Panc1 (cell line): ENCODE data around the gene SLC37A1. TPM values are rescaled to one million over a fixed set of nuclear protein-coding genes. Genes with fewer than 3 reads are reported as not detected.

Experiments used
- ATAC-seq: fragments of 200-7000 bp; cut with Tn5 transposase; 2 replicates; pipeline ENCODE4 v1.9.1; 2020; ENCODE audit warnings: mild to moderate bottlenecking, moderate library complexity
- BruUV-seq: library from RNA; stranded (reverse); fragments of 400-500 nt; replicated peaks from 2 replicates; lab custom pipeline; 2021; lab: Mats Ljungman, UMichigan
- CTCF ChIA-PET: fragments of 300-600 bp; sonication (Branson Sonifier 250); formaldehyde crosslinking; loops from one replicate; lab custom pipeline; 2022; ENCODE audit warnings: antibody characterized with exemption; lab: Charles Lee
- POLR2A ChIA-PET: fragments of 300-600 bp; sonication (Branson Sonifier 250); formaldehyde crosslinking; loops from one replicate; lab custom pipeline; 2022; ENCODE audit warnings: antibody characterized with exemption; lab: Charles Lee
- DNase-seq: peaks from one replicate; pipeline ENCODE4 v3.0.0-alpha.2; 2010; ENCODE audit warnings: low read depth, low spot score
- H3K27ac ChIP-seq: 2 replicates; pipeline ENCODE4 v1.5.1; 2011; ENCODE audit warnings: mild to moderate bottlenecking, low read length, inconsistent platforms
- H3K27me3 ChIP-seq: fragments of 200-500 bp; sonication (Bioruptor generic); 2 replicates; pipeline ENCODE4 v1.6.0; 2014; ENCODE audit warnings: low read length, inconsistent platforms; ENCODE audit not compliant: control insufficient read depth, insufficient read depth
- H3K36me3 ChIP-seq: fragments of 200-500 bp; sonication (Bioruptor generic); 2 replicates; pipeline ENCODE4 v1.5.1; 2014; ENCODE audit warnings: inconsistent platforms, mild to moderate bottlenecking, low read length, moderate library complexity; ENCODE audit not compliant: control insufficient read depth, insufficient read depth
- H3K4me1 ChIP-seq: 2 replicates; pipeline ENCODE4 v1.5.1; 2011; ENCODE audit warnings: inconsistent platforms, mild to moderate bottlenecking, low read length, moderate library complexity; ENCODE audit not compliant: control insufficient read depth, insufficient read depth
- H3K4me3 ChIP-seq, 2 experiments: 2 replicates each; pipeline ENCODE4 v1.5.1; 2011 to 2012; ENCODE audit warnings: low read depth in 2 of 2, low read length in 2 of 2, mild to moderate bottlenecking in 2 of 2, inconsistent platforms in 1 of 2, moderate library complexity in 1 of 2
- H3K9me3 ChIP-seq: fragments of 200-500 bp; sonication (Bioruptor generic); 2 replicates; pipeline ENCODE4 v1.5.1; 2014; ENCODE audit warnings: low read depth, mild to moderate bottlenecking, inconsistent platforms, low read length, moderate library complexity; ENCODE audit not compliant: control insufficient read depth, insufficient read depth
- POLR2AphosphoS5 ChIP-seq: IDR thresholded peaks from 2 replicates; pipeline ENCODE4 v1.6.1; 2012; ENCODE audit warnings: mild to moderate bottlenecking, low read depth, low read length, moderate library complexity
- SIN3A ChIP-seq: IDR thresholded peaks from 2 replicates; pipeline ENCODE4 v1.6.1; 2012; ENCODE audit warnings: low read depth, mild to moderate bottlenecking, low read length, moderate library complexity, borderline replicate concordance; ENCODE audit not compliant: insufficient read depth
- TCF7L2 ChIP-seq: IDR thresholded peaks from 2 replicates; pipeline ENCODE4 v1.6.1; 2011; ENCODE audit warnings: mild to moderate bottlenecking, low read depth, low read length, inconsistent platforms
- in situ Hi-C: cut with HindIII; loops from 2 replicates; pipeline ENCODE4 v1.10.0; 2016; ENCODE audit warnings: low sequenced_read_pairs, low pct_unique_long_range_greater_than_20kb
- intact Hi-C: fragments of 100-400 bp; cut with micrococcal nuclease; formaldehyde crosslinking; loops from one replicate; pipeline ENCODE4 v1.10.0; 2022; ENCODE audit not compliant: unreplicated experiment
- total RNA-seq: library from RNA; stranded (reverse); gene quantifications from one replicate; pipeline ENCODE4 v1.2.1, GENCODE V29; 2021; ENCODE audit not compliant: unreplicated experiment
- TF ChIP-seq, protein P1 (sequence below): fragments of 450-650 bp; IDR thresholded peaks from 2 replicates; pipeline ENCODE4 v1.5.1; 2017; ENCODE audit warnings: mild to moderate bottlenecking
- TF ChIP-seq, protein P2 (sequence below), 2 experiments: IDR thresholded peaks; 2 replicates each; pipeline ENCODE4 v1.6.1; 2011 to 2012; ENCODE audit warnings: low read depth in 2 of 2, control low read depth in 1 of 2, low read length in 1 of 2, mild to moderate bottlenecking in 1 of 2, moderate library complexity in 1 of 2; ENCODE audit not compliant: insufficient read depth in 1 of 2

Gene SLC37A1
- total RNA-seq, 1 experiment from 2014 or later: 7.7 TPM

DNA sequence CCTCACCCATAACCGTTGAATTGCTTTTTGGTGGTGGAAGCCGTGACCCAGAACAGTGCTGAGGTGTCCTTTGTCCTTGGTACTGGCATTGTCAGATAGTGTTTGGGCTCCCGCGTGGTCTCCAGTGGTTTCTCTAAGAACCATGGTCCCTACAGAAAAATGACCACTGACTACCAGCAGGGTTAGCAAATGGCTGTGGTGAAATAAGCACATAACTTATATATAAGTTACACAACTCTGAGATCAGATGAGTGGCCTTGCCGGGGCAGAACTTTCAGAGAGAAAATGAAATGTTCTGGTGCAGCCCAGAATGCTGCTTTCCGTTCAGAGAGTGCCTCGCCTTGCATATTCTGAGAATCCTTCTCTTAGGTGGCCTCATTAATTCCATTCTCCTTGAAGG lies 5.0 kb downstream of the SLC37A1 start:
- intact Hi-C loops: no loop called here
- POLR2A ChIA-PET: no interaction called here
- CTCF ChIA-PET: no interaction called here

GRCh38 chr21:42520628-42521253 lies 7.1 kb downstream of the SLC37A1 start:
- no TSS peak for BruUV-seq
- no peak for DNase-seq
- TF ChIP-seq, protein P1, sequence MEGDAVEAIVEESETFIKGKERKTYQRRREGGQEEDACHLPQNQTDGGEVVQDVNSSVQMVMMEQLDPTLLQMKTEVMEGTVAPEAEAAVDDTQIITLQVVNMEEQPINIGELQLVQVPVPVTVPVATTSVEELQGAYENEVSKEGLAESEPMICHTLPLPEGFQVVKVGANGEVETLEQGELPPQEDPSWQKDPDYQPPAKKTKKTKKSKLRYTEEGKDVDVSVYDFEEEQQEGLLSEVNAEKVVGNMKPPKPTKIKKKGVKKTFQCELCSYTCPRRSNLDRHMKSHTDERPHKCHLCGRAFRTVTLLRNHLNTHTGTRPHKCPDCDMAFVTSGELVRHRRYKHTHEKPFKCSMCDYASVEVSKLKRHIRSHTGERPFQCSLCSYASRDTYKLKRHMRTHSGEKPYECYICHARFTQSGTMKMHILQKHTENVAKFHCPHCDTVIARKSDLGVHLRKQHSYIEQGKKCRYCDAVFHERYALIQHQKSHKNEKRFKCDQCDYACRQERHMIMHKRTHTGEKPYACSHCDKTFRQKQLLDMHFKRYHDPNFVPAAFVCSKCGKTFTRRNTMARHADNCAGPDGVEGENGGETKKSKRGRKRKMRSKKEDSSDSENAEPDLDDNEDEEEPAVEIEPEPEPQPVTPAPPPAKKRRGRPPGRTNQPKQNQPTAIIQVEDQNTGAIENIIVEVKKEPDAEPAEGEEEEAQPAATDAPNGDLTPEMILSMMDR: peak; percentile 63
- no peak for TF ChIP-seq TCF7L2

More for the DNA sequence above, 5.0 kb downstream of the SLC37A1 start:
- Histone ChIP-seq H3K27me3 (no peaks in the 10 kb centered on the region), H3K4me3 (no peak overlapping the region), H3K27ac (no peak overlapping the region), H3K9me3 (no peaks in the 10 kb centered on the region), H3K36me3 (no peaks in the 10 kb centered on the region), H3K4me1 (peaks cover 14% of the 10 kb centered on the region)
- ATAC-seq (no peak), DNase-seq (no peak)
- TF ChIP-seq SIN3A (no peak), TCF7L2 (no peak), POLR2AphosphoS5 (no peak)
- TF ChIP-seq, protein P2, sequence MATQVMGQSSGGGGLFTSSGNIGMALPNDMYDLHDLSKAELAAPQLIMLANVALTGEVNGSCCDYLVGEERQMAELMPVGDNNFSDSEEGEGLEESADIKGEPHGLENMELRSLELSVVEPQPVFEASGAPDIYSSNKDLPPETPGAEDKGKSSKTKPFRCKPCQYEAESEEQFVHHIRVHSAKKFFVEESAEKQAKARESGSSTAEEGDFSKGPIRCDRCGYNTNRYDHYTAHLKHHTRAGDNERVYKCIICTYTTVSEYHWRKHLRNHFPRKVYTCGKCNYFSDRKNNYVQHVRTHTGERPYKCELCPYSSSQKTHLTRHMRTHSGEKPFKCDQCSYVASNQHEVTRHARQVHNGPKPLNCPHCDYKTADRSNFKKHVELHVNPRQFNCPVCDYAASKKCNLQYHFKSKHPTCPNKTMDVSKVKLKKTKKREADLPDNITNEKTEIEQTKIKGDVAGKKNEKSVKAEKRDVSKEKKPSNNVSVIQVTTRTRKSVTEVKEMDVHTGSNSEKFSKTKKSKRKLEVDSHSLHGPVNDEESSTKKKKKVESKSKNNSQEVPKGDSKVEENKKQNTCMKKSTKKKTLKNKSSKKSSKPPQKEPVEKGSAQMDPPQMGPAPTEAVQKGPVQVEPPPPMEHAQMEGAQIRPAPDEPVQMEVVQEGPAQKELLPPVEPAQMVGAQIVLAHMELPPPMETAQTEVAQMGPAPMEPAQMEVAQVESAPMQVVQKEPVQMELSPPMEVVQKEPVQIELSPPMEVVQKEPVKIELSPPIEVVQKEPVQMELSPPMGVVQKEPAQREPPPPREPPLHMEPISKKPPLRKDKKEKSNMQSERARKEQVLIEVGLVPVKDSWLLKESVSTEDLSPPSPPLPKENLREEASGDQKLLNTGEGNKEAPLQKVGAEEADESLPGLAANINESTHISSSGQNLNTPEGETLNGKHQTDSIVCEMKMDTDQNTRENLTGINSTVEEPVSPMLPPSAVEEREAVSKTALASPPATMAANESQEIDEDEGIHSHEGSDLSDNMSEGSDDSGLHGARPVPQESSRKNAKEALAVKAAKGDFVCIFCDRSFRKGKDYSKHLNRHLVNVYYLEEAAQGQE (IDR thresholded peaks at IDR 0.05; ENCODE audit: insufficient read depth in 1 of 2, low read depth in 2 of 2, low read length in 1 of 2): no peak
- TF ChIP-seq, protein P1: no peak
- BruUV-seq: no TSS peak
- in situ Hi-C loops: no loop called here

More at GRCh38 chr21:42520628-42521253, 7.1 kb downstream of the SLC37A1 start:
- no peak overlapping the region for H3K4me3 ChIP-seq
- ChIA-PET POLR2A (no interaction called here), CTCF (no interaction called here)
- H3K27me3 ChIP-seq: no peaks in the 10 kb centered on the region
- no peaks in the 10 kb centered on the region for H3K9me3 ChIP-seq
- H3K27ac ChIP-seq: no peak overlapping the region
- intact Hi-C loops: no loop called here
- in situ Hi-C loops: no loop called here
- no peak for ATAC-seq
- peaks cover 7% of the 10 kb centered on the region for H3K4me1 ChIP-seq
- H3K36me3 ChIP-seq: no peaks in the 10 kb centered on the region
